T-helper 1 cell (primary cell): ENCODE measurements around the gene ASCC3.
A peak's percentile ranks its signal among the peaks of the same experiment; 100 is the strongest.
"Not testable (repeated sequence)": the region's sequence is repeated elsewhere in the genome, so short reads cannot be mapped to it uniquely, and the experiment has no call there.

Experiments
- DNase-seq, 5 donors: peaks; one replicate each; pipeline ENCODE4 v3.0.0-alpha.2; 2012 to 2020

ASCC3 gene

GRCh38 chr6:100881707-100882040 lies 545 bp upstream of the ASCC3 start:
- no peak for DNase-seq

DNA sequence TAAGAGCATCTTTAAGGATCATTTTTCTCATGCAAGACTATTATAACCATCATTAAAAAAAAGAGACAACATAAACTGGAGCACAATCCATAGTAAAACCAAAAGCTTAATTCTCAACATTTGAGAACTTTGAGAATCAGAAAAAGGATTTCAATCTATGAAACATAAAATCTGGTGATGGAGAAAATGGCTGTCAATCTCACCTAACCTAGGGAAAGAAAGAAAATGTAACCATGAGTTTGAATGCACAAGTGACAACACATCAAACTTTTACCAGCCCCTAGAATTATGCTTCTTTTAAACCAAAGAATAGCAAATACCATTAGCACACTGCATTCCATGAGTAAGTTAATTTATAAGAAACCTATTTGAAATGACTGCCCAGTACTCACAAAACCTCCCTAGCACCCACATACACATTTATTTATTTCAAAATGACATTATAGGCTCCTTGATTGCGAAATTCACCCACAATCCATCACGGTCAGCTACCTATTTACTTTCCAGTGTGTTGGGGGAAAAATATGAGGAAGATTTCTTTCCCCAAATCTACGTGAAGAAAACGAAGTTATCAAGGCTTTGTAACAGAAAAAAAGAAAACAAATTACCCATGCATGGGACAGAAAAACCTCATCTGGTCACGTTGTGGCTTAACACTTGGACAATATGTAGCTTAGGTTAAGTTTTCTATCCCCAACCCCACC lies 828 bp downstream of the ASCC3 start:
- peak in 1 of 5 donors; percentile 4 for DNase-seq

GRCh38 chr6:100879317-100879716 lies 1.8 kb downstream of the ASCC3 start:
- DNase-seq = no peak

- DNase-seq = no peak
These were observed 3.3 kb downstream of the ASCC3 start for GRCh38 chr6:100877851-100878250.

DNA sequence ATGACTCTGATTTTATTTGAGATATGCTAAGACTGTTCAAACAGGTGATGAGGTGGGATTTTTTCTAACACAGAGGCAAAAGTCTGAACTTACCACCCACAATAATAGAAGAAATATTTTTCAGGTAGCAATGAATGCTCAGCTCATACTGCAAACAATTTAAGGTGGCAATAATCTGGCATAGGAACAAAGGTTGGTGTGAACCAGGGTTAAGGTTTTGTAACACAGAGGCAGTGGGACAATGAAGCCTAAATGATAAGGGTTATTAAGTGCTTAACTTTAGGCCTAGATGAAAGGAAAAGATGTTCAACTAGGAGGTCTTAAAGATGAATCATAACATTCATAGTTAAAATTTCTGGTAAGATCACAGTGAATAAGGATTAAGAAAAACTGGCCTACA lies 4.9 kb downstream of the ASCC3 start:
- no peak for DNase-seq

DNA sequence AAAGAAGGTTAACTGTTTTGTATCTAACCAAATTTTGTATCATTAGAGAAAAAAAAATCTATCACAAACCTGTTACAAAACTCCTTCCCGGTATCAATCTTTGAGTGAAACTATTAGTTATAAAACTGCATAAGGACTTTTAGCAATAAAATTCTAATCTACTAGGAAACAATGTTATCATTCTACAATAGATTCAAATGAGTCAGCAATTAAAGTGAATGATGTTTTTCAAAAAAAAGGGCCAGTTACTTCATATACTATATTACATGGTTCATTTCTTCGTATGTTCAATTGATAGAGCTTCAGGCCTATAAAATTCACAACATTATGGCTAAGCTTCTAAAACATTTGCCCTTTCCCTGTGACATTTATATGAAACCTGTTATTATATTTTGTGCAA lies 15.6 kb downstream of the ASCC3 start:
- no peak for DNase-seq

DNA sequence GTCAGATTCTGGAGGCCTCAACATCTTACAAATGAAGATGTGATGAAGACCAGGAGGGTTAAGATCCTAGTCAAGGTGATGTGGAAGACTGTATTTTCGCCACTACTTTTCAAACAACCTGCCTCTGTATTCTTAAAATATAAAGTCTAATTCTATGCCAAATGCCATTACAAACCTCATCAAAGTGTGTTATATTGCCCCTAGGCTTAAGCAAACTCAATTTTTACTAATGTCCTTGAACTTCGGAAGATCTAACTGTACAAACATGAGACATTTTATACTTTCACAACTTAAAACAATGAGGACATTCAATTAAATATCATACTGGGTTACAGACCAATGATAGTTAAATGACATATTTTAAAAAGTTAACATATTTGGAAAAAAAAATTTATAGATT lies 19.1 kb downstream of the ASCC3 start:
- no peak for DNase-seq

DNA sequence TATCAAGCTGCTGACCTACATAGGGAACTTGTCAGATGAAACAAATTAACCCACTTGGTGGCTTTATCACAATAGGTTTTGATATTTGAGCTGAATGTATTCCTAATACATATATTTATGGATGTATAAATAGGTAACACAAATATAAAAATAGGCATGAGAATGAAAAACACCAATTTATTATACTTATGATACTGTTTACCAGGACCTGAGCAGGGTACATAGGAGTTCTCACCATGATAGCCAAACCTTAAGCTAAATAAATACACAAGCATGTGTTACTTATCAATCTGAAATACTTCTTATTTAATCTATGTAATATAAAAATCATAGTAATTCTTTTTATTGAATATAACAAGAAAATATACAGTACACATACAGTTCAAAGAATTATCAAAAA lies 25.0 kb downstream of the ASCC3 start:
- DNase-seq = no peak

GRCh38 chr6:100851819-100852218 lies 29.3 kb downstream of the ASCC3 start:
- no peak for DNase-seq

DNA sequence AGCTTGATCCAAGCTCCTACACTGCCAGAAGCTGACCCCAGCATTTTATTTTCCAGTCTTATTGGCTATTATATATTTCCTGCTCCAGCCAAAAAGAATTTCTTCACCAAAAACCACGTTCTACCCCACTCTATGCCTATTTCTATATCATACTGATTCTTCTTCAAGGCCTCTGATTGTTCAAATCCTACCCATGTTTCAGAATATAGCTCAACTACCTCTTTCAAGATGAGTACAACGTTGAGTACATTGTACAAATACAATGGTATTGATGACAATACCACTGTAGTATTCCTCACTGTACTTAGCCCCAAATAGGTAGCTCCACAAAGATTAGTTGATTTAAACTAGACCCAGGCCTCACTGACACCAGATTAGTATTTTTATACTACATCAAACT lies 31.0 kb downstream of the ASCC3 start:
- DNase-seq = no peak

DNA sequence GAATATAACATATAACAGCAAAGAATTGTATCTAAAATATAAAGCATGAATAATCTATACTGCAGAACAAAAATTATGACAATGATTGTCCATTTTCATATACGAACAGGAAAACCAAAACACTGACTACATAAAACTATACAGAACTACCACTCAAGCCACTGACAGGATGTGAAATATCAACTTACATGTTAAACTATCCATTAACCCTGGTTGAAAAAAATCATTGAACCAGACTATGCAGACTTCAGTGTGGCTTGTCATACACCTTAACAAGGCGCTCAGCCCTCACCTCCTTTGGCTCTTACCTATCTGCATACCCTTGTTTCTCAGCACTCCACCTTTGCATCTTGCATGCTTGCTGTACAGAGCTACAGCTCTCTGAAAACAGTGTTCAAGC lies 34.9 kb downstream of the ASCC3 start:
- DNase-seq = no peak

DNA sequence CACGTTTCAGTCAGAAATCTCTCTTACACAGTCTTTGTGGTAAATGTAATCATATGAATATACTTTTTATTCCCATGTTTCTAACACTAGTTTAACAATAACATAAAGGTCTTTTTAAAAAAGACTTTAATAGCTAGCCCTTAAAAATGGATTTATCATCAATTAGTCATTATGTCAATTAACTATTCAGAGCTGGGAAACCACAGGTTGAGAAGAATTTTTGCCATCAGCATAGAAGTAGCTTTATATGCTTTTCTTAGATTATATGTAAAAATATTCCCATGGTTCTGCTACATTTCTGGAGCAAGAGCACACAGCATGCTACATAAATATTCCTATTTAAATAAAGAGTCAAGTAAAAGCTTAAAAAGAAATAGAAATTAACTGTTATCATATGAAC lies 35.5 kb downstream of the ASCC3 start:
- DNase-seq = no peak

DNA sequence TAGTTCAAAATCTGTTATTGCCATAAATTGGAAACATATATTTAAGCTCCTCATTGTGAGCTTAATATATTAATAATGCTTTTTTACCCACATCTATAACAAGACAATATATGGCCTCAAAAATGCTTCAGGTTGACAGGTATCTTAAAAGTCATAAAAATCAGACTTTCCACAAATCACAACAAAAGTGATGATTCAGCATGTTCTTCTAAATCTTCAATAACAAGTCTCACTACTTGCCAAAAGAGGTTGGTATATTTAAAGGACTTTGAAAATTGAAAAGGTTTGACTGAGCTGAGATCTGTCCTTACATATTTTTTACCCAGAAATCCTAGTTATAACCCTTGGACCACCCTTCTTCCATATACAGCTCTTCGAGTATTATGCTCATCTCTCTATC lies 41.7 kb downstream of the ASCC3 start:
- DNase-seq = no peak

- no peak for DNase-seq
These were observed 43.1 kb downstream of the ASCC3 start for GRCh38 chr6:100838011-100838410.

- DNase-seq = no peak
These were observed 47.1 kb downstream of the ASCC3 start for GRCh38 chr6:100833972-100834574.

- not testable (repeated sequence) for DNase-seq
These were observed 52.0 kb downstream of the ASCC3 start for GRCh38 chr6:100829077-100829595.

- DNase-seq = no peak
These were observed 58.1 kb downstream of the ASCC3 start for GRCh38 chr6:100823041-100823440.

GRCh38 chr6:100818066-100818465 lies 63.1 kb downstream of the ASCC3 start:
- DNase-seq = no peak

DNA sequence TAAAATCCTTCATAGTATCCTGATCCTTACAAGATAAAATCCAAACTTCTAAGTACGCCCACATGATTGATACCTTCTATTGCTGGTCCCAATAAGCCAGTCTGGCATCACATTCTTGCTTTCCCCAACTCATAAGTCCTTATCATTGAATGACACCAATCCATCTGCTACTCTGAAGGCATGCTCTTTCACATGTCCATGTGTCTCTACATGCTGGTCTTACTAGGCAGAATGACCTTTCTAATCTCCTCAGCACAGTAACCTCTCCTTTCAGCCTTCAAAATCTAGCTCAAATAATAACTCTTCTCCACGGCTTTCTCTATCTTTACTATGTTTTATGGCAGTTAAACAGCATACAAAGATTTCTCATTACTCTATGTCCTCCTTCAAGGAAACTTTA lies 71.1 kb downstream of the ASCC3 start:
- no peak for DNase-seq

DNA sequence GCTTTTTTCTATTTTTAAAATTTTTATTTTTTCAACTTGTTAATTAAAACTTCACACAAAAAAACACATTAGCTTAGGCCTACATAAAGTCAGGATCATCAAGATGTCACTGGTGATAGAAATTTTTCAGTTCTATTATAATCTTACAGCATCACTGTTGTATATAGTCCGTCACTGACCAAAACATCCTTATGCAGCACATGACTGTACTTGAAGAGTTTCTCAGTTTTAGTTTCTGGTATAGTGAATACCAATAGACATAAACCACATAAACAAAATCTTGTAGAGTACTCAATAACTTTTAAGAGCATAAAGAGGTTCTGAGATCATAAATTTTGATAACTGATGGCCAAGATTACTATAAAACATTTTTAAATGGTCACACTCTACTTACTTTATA lies 71.8 kb downstream of the ASCC3 start:
- DNase-seq = no peak

DNA sequence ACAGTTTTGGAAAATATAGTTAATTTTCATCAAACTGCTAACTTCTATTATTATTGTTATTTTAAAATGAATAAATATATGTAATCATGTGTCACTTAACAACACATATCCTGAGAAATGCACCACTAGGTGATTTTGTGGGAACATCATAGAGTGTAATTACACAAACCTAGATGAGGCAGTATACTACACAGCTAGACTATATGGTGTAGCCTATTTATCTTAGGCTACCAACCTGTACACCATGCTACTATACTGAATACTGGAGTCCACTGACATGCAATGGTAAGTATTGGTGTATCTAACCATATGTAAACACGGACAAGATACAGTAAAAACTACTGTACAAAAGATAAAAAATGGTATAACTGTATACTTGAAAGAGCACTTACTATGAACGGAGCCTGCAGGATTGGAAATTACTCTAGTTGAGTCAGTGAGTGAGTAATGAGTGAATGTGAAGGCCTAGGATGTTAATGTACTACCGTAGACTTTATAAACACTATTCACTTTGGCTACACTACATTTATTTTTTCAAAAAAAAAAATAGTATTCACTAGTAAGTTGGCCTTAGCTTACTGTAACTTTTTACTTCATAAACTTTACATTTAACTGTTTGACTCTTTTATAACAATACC lies 72.4 kb downstream of the ASCC3 start:
- no peak for DNase-seq

DNA sequence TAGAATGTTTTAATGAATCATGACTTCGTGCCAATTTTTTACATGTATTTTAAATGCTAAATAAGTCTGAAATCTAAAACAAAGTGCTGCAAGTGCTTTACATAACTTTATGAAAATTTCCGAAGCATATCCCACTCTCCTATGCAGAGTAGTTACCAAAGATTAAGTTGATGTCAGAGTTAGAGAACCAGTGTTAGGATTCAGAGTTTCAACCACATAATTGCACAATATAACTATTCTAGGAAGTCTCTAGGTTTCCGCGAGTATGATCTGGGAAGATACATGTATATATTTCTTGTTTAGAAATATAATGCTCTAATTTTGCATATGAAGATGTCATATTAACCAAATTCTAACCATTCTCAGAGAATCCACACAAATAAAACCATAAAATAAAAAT lies 74.8 kb downstream of the ASCC3 start:
- DNase-seq = no peak

DNA sequence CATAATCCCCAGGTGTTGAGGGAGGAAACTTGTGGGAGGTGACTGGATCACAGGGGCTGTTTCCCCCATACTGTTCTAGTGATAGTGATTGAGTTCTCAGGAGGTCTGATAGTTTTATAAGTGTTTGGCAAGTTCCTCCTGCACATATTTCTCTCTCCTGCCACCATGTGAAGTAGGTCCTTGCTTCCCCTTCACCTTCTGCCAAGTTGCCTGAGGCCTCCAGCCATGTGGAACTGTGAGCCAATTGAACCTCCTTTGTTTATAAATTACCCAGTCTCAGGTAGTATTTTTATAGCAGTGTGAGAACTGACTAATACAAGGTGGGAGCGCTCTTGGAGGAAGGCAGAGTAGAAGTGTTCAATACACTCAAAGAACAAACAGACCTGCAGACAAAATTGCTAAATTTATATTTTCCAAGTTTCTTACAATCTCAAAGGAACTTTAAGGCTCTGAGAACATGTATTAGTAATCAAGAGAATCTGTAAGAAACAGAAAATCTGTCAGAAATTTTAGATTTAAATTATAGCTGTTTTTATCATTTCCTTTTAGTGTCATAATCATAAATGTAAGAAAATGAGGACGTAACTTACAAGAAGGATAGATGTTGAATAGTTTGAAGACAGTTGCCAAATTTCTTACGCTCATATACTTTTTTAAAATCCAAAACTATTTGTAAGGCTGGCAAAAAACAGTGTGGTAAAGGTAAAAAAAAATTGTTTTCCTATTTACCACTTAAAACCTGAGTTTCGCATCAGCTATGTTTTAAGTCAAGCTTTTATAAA lies 77.7 kb downstream of the ASCC3 start:
- DNase-seq = no peak

DNA sequence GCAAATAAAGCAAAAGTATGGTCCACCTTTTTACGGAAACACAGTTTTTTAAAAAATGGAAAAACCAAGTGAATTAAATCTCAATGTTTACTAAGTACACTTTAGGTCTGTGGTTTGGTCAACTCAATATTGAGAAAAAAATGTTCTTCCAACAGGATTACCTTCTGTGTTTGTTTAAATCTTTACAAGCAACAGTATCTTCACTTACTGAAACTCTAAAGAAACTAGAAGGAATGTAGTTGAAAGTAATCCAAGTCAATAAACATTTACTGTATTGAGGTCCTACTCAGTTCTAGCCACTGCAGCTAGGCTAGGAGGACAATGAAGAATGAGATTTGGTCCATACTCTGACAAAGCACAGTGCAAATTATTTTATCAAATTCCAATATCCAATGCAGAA lies 80.1 kb downstream of the ASCC3 start:
- no peak for DNase-seq
